ENCODE data around the gene MUC21. TPM values are rescaled to one million over a fixed set of nuclear protein-coding genes. Genes with fewer than 3 reads are reported as not detected.

The MUC21 gene
- total and polyA plus RNA-seq, 9 of the 15 experiments (the other 6 are each of a cell fraction or from before 2014, with no cell fraction given): not detected

- Histone ChIP-seq H3K36me3 (ENCODE audit: control insufficient read depth, insufficient read depth, low read length) (no peaks in the 10 kb centered on the region), H3K4me1 (replicated peaks in 1 of 2; ENCODE audit: control insufficient read depth in 2 of 2, insufficient read depth in 2 of 2, low read length in 2 of 2) (no peaks in the 10 kb centered on the region), H3K79me2 (ENCODE audit: control insufficient read depth, insufficient read depth, low read length) (no peaks in the 10 kb centered on the region), H3K27me3 (ENCODE audit: control insufficient read depth in 2 of 2, insufficient read depth in 2 of 2, low read length in 2 of 2) (peaks cover 24 to 41% of the 10 kb centered on the region in 2 experiments; a peak in 4 of 5 replicates), H3K27ac (ENCODE audit: extremely low read depth, low read depth, low read length) (no peak overlapping the region), H4K20me1 (replicated peaks; ENCODE audit: control insufficient read depth, insufficient read depth, low read length) (no peaks in the 10 kb centered on the region), H3K9me1 (ENCODE audit: control insufficient read depth, insufficient read depth, low read length) (no peaks in the 10 kb centered on the region), H3K9ac (ENCODE audit: insufficient read depth in 1 of 2, low read depth in 2 of 2, low read length in 2 of 2) (no peak overlapping the region), H2AFZ (ENCODE audit: low read depth, low read length) (no peak overlapping the region), H3K4me3 (no peak overlapping the region), H3K4me2 (ENCODE audit: insufficient read depth, low read length) (no peak overlapping the region), H3K9me3 (replicated peaks; ENCODE audit: control insufficient read depth, insufficient read depth, low read depth, low read length) (no peaks in the 10 kb centered on the region)
- BruUV-seq (replicated peaks): no TSS peak
- ChIA-PET CTCF (ENCODE audit: low intra/inter-chr PET ratio) (no interaction called here), POLR2A (interaction anchor here (1.4 kb wide), 1 partner anchor 10 kb away, joined by 4 read pairs; no protein-coding TSS in a partner anchor)
- 0% methylated on average over 5 of the region's 5 CpGs for WGBS (ENCODE audit: insufficient coverage, low coverage, missing lambda C conversion rate)
- in situ Hi-C loops (cut with MboI) (no loop called here), intact Hi-C loops (cut with micrococcal nuclease) (no loop called here)
- ATAC-seq (no peak), FAIRE-seq (no peak), DNase-seq (ENCODE audit: extremely low read depth in 1 of 4, low spot score in 3 of 4) (no peak)
- TF ChIP-seq TFE3 (CRISPR knock-in tag; IDR thresholded peaks at IDR 0.05) (no peak), ZNF3 (CRISPR knock-in tag; IDR thresholded peaks at IDR 0.05) (no peak), ZBTB11 (CRISPR knock-in tag; IDR thresholded peaks at IDR 0.05) (no peak), TRIM28 (IDR thresholded peaks at IDR 0.05) (no peak), BCOR (IDR thresholded peaks at IDR 0.05) (no peak), ZKSCAN1 (IDR thresholded peaks at IDR 0.05; ENCODE audit: low read depth, low read length) (no peak), CHAMP1 (IDR thresholded peaks at IDR 0.05) (no peak), E2F5 (CRISPR knock-in tag; IDR thresholded peaks at IDR 0.05) (no peak), BRF2 (IDR thresholded peaks at IDR 0.05; ENCODE audit: borderline replicate concordance, insufficient read depth, insufficient read length) (no peak), CBX8 (IDR thresholded peaks at IDR 0.05; ENCODE audit: borderline replicate concordance, extremely low read depth, low read depth, low read length, poor library complexity, severe bottlenecking) (no peak), RBM15 (IDR thresholded peaks at IDR 0.05; ENCODE audit: insufficient read depth, low read length) (no peak)
Observed at GRCh38 chr6:30965140-30965601, 18.3 kb upstream of the MUC21 start.
